GM04503 (cell line): ENCODE results near the gene EDNRB.
"Not testable (repeated sequence)": the region's sequence is repeated elsewhere in the genome, so short reads cannot be mapped to it uniquely, and the experiment has no call there.

Experiments
- DNase-seq: peaks from one replicate; pipeline ENCODE4 v3.0.0-alpha.2; 2012; ENCODE audit warnings: low read depth

The EDNRB gene

DNA sequence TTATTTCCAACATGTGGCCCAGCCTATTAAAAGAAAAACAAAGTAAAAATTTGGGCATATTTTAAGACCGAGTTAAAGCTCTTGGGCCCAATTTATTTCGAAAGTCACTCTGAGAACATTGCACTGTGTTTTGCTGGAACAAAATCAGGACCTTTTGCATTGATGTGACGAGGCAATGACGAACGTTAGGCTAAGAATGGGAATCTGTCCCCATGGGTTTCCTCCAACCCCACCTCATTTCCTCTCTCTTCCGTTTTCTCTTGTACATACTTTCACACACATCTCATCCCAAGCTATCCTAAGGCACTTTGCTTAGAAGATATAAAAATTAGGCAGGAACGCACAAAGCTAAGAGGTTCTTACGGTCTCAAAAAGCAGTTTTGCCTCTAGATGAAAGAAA lies 22.1 kb downstream of the EDNRB start:
- DNase-seq: no peak

DNA sequence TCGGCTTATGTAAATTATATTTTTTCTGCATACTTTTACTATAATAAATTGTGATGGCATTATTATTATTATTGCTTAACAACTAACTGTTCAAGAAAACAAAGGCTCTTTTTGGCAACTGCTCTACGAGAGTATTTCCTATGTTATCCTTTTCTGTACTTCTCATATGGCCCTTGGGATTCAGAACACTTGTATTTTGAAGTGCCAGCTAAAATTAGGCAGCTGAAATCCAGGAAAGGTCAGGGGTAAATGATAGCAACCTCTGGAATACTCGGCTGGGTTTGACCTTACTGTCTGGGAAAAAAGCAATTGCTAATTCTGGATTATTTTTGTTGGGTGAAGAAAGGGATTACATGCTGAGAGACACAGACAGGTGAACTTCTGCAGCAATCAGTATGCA lies 23.9 kb downstream of the EDNRB start:
- DNase-seq: no peak

DNA sequence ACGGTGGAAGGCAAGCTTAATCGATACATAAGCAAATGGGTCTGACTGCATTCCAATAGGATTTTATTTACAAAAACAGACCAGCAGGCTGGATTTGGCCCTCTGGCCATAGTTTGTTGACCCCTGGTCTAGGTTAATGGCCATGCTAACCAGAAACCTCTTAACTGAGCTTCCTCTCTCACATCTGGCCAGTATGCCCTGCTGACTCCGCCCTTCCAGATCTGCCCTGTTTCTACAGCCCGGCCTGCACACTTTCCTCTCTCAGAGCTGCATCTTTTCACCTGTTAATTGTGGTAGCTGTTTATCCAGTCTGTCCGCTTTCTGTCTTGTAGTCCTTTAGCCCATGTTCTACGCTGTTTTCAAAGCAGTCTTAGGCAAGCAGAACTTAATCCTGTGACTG lies 25.6 kb downstream of the EDNRB start:
- no peak for DNase-seq

DNA sequence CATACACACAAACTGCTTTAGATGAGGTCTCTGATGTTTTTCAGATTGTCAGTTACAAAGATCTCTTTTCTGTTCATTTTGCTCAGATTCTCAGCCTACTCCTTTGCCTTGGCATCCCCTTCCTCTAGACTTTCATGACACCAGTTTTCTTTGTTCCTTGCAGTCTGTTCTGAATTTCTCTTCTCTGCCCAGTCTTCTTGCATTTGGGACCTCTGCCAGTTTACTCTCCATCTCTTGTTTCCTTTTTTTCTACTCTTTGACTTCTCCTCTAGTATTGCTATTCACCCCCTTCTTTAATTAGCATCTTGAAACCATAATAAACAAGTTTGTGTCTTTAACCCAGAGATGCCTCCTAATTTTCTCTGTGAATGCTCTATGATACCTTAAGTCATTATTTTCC lies 26.1 kb downstream of the EDNRB start:
- DNase-seq: no peak

DNA sequence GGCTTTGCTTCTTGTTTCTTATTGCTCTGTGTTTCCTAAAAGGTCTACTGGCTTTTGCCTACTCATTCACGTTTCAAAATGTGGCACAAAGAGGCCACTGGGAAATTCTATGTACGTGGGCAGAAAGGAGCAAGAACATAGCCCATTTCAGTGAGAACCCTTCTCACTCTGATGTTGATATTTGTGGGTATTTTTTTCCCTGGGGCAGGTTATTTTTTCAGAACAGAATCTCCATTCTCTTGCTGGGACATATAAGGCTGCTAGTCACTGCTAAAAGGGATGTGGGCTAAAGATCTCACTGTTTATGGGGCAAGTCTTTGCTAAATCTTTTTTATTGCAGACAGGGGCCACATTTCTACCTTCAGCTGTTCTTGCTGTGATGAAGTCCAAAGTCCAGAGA lies 27.1 kb downstream of the EDNRB start:
- DNase-seq: no peak

DNA sequence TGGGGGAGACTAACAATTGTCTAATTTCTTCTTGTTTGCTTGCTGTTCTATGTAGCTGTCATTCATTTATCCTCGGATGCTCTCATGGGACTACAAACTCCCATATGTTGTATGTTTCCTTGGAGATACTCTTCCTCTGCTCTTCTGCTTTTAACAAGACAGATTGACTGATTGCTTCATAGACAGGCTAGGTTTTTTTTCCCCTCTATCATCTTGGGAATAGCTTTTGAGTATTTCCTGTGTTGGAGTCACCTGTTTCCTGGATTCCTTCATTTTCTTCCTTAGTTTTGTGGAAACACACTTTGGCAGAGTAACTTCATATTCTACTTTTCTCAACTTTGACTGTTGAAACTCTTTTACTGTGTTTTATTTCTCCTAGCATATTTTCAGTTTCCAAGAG lies 27.6 kb downstream of the EDNRB start:
- no peak for DNase-seq

DNA sequence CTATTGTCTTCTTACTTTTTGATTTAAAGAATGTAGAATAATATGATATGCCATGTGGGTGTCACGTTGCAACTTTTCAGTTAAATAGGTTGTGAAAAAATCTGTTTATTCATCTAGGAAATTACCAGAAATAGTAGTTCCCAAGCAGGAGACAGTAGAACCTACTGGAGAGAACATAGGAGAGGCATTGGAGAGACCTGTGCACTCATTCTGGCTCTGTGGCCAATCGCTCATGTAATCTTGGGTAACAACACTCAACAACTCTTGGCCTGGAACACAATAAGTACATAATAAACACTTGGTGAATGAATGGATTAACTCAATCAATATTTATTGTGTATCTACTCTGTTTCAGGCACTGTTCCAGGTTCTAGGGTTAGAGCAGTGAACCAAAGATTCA lies 35.3 kb downstream of the EDNRB start:
- DNase-seq: no peak

DNA sequence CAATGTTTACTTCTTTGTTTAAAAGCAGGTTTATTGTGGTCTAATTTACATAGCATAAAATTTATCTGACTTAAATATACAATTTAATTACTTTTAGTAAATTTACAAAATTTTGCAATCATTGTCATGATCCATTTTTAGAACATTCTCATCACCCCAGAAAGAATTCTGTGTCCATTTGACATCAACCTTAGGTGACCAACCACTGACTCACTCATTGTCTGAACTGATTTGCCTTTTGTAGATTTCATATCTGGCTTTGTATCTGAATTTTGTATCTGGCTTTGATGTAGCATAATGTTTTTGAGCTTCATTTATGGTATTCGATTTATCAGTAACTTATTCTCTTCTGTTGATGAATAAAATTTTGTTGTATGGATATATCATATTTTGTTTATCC lies 40.4 kb downstream of the EDNRB start:
- no peak for DNase-seq

DNA sequence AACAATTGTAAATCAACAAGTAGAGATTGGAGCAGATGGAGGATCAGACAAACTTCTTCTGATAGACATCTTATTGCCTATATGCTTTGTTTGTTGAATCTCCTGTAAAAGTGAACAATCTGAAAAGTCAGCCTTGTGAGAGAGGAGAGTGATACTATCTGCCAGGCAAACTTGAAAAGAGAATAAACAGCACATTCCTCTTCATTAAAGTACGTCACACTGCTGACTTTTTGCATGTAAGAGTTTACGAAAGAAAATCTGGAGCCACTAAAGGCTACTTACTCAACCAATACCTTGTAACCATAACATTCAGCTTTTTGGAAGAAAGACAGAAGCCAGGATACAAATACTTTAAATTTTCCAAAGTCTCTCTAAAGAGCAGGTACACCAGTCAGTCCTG lies 42.5 kb downstream of the EDNRB start:
- no peak for DNase-seq

DNA sequence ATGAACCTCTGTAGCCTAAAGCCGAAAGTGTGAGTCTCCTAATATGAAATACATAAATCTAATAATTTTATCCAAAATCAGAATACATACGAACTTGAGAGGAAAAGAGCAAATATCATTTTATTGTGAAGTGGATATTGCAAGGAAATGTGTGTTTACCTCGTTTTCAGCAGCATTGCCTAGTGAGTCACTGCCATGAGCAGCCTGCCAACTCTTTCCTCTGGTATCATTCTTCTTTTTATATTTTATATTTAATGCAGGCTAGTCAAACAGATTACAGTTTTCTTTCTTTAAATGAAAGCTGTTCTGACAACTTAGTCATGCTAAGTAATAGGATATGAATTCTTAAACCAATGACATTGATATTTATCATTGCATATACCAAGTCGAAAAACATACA lies 44.2 kb downstream of the EDNRB start:
- no peak for DNase-seq

DNA sequence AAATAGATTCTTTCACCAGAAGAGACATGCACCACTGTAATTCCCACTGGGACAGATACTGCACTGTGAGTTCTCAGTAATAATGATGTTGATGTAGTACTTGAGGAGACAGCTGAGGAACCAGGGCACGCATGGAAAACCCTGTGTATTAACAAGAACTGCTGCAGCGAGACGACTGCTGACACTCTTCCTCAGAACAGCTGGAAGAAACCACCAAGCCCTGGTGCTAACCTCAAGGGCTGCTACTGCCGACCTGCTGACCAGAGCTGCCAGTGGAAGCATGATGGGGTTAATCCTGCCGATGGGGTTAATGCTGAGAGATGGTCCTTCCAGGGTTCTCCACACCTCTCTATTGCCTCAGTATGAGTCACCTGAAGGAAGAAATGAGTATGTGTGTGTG lies 45.6 kb downstream of the EDNRB start:
- DNase-seq: no peak

DNA sequence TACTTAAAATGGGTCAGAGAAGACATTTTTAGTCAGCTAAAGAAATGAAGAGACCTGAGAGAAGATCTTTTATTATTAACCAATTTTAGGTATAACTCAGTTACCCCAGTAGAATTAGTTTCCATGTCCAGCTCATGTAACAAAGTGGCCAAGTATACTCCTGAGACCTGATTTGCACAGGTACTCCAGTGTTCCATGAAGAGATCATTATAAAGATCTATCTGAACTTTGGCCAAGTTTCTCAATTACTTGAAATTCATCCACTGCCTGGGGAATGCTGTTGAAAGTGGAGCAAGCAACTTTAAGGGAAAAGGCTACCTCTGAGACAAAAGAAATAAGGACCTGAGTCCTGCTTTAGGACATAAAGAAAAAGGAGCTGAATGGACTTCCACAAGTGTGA lies 47.0 kb downstream of the EDNRB start:
- DNase-seq: no peak

DNA sequence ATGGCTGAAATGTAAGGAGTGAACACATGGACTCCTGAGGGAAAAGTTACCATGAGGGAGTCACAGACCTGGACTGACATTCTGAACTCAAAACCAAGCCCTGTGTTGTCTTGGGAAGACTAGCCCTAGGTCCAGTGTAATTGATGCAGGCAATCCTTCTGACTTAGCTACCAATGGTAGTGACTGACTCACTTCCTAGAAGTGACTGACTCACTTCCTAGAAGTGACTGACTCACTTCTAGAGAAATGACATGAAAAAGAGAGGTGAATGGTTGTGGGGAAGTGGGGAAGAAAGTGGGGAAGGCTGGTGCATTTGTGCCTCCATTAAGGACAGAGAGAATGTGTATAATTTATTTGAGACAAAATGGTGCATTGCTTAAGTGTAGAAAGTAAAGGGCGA lies 49.9 kb downstream of the EDNRB start:
- no peak for DNase-seq

DNA sequence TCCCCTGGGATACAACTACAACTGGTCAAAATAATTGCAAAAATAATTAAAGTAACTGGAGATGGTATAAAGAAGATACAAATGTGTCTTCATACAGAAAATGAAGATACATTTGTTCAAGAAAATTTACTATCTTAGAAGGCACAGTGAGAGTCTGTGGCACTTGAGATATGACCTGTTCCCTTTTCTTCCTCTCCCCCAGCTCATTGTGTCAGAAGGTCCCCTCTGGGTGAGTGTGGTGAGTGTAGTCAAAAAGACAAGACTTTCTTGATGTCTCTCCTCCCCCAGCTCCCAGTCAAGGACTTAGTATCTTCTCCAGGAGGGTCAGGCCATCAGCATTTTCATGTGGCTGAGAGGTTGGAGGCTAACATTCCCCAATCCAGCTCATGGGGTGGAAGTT lies 51.7 kb downstream of the EDNRB start:
- no peak for DNase-seq

DNA sequence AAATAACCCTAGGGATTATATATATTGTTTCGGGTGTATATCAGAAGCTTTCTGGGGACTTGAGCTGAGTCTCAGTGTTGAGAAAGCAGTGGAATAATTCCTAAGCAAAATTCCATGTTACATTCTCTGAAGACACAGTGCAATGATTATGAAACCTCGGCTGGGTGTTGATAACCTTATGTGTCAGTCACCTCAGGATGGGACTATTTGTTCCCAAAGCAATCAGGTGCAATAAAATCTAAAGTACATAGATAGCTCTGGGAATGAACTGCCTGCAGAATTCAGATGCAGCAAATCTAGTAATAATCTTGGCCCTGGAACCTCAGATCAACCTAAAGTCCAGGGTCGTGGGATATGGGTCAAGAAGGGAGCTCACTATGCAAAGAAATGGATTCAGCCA lies 53.0 kb downstream of the EDNRB start:
- no peak for DNase-seq

DNA sequence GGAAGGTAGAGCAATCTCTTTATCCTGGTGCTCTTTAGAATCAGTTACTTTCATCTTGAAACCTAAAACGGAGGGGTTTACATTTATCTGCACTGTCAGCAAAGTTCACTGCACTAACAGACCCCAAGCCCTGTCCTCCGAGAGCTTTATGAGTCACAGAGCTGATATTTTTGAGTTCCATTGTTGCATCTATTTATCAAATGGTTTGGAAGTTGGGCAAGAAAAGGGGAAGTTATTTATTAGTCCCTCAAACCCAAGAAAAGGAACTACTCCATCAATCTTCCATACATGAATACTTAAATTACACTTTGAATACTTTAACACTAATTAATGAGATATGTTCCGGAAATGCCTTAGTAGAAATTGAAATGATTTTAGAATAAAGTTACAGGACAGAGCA lies 55.5 kb downstream of the EDNRB start:
- DNase-seq: no peak

DNA sequence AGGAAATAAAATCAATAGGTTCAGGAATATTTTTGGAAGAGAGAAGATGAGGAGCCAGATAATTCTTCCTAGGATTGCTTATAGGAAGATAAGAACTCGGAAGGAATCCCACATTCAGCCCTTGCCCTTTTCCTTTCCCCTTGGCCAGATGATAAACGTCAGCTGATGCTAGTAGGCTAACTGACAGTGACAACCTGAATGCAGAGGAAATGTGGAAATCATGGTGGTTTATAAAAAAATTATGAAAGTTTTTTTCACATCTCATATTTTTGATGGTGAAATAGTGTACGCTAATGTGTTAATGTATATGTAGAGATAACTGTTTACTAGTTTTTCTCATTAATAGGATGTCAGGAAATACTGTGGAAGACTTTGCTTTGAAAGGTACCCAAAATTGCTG lies 56.9 kb downstream of the EDNRB start:
- no peak for DNase-seq

DNA sequence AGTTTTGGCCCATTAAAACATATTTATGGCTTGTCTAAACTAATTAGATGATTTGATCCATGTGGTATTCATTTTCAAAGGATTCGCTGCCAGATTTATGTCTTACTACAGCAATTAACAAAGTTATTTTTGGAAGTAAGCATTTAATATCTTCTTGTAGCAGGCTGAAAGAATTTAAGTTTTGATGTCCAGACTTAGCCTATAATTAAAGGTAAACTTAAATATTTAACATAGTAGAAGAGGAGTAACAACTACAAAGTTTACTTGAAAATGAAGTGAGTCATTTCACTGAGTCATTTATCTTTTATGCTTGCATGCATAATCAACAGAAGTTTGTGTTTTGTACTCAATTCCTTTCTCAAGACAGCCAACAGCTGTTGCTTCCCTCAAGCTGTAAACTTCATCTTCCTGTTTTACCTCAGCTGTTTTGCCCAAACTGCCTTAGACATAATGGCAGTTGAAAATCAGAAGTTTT lies 58.1 kb downstream of the EDNRB start:
- DNase-seq: peak; percentile 7

DNA sequence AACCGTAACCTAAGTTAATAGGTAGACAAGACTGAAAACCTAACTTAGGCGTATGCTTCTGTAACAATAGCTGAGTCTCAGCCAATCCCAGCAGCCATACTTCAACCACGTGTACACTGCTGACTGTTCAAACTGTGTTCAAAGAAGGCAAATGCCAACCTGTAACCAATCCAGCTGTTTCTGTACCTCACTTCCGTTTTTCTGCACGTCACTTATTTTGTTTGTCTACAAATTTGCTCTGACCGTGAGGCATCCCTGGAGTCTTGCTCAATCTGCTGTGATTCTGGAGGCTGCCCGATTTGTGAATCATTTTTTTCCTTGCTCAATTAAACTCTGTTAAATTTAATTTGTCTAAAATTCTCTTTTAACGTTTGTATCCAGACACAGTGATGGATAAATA lies 59.2 kb downstream of the EDNRB start:
- DNase-seq: peak; percentile 3

DNA sequence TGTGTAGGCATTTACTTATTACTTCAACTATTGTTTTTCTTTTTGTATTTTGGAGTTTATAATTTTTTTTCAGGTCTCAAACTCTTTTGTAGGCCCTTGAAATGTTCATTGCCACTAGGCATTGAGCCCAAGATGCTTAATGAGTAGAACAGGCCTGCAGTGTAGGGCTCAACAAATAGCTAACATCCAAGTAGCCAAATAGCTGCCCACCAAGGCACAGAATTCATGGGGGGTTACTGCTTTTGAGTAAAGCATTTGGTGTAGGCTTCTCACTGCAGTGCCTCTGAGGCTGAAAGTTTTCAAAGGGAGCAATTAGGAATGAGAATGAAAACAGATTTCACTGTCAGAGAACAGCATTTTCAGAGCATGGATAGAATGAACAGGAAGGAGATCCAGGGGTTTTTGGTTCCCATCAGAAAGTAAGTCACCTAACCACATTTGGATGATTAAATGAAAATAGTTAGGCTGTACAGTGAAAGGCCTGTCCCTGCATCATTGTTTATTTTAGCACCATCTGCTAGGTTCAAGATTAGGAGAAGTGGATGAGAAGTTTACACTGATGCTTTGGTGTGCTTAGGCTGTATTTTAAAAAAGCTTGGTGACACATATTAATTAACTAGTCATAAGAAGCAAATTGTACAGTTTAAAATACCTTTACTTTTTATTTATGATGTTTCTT lies 61.0 kb downstream of the EDNRB start:
- no peak for DNase-seq

DNA sequence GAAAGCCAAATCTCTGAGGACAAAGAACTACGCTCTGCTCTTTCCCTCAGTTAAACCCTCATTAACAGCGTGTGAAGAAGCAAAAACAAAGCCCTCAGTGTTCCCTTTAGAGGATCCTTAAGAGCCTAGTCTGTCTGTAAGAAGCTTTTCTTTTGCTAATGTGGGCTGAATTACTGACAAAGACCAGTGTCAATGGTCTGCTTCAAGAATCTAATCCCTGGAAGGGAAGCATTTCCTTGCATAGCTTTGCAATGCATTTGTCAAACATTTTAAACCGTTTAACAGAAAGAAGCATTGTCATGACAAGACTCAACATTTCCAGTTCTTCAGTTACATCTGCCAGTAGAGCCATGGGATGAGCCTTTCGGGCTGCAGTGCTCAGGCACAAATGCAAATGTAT lies 64.9 kb downstream of the EDNRB start:
- DNase-seq: no peak

DNA sequence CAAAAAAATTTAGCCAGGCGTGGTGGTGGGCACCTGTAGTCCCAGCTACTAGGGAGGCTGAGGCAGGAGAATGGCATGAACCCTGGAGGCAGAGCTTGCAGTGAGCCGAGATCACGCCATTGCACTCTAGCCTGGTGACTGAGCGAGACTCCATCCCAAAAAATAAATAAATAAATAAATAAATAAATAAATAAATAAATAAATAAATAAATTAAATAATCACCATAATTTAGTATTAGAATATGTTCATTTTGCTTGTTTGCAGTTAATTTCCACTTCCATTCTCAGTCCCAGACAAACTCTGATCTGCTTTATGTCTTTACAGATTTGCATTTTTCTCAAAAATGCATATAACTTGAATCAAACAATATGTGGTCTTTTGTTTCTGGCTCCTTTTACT lies 70.6 kb downstream of the EDNRB start:
- not testable (repeated sequence) for DNase-seq

DNA sequence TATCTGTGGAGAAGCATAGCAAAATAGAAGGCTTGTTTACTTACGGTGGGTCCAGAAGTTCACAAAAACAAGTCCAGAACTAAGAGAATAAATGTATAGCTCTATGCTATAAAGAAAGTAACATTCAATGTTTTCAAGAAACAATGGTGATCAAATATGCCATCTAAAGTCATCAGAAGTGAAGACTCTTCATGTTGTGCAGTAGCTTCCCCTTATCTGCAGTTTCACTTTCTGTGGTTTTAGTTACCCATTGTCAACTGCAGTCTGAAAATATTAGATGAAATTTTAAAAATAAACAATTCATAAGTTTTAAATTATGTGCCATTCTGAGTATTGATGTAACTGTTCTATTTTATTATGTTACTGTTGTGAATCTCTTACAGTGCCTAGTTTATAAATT lies 72.5 kb downstream of the EDNRB start:
- no peak for DNase-seq
